Spleen (tissue), 7 donors: Measurements from ENCODE around the gene SRGAP2B.
"Not testable (repeated sequence)": the region's sequence is repeated elsewhere in the genome, so short reads cannot be mapped to it uniquely, and the experiment has no call there.

Source experiments
- CTCF ChIP-seq, 11 experiments: fragments of 200-600 bp in 7 of 11; fragments of 450-650 bp in 4 of 11; sonication (generic) in 4 of 11; IDR thresholded peaks in 8 of 11; conservative IDR thresholded peaks in 3 of 11; 1 replicate in 7 of 11; 2 replicates in 4 of 11; pipeline versions ENCODE4 v1.4.0 to v1.8.0; 2016 to 2021; ENCODE audit warnings: antibody characterized with exemption in 11 of 11, inconsistent platforms in 4 of 11, mild to moderate bottlenecking in 1 of 11
- POLR2A ChIP-seq, 3 donors: fragments of 450-650 bp; IDR thresholded peaks; one replicate each; pipeline ENCODE4 v1.5.1; 2017; ENCODE audit warnings: antibody characterized with exemption in 3 of 3, mild to moderate bottlenecking in 1 of 3
- POLR2AphosphoS5 ChIP-seq, 3 donors: sonication (generic); formaldehyde crosslinking; IDR thresholded peaks; one replicate each; pipeline ENCODE4 v1.5.1; 2017; ENCODE audit warnings: antibody characterized with exemption in 3 of 3
- donor health status: DM: no; HTN: no; CAD: no; lungs with moderate emphysema.
- donor health status: DM: no; HTN: no; CAD: no.
- donor health status: DM: no; HTN: no; CAD: no.

GRCh38 chr1:144966488-144966887 lies 128.6 kb downstream of the SRGAP2B start:
- TF ChIP-seq CTCF (IDR thresholded peaks at IDR 0.05 in 8 of 11, conservative IDR thresholded peaks at IDR 0.05 in 3 of 11); POLR2A (IDR thresholded peaks at IDR 0.05); POLR2AphosphoS5 (IDR thresholded peaks at IDR 0.05): not testable (repeated sequence)
